HG02798 (cell line): ENCODE data around the gene TUBA4B.

Experiments used
- ATAC-seq: cut with Tn5 transposase; IDR thresholded peaks from one replicate; pipeline ENCODE4 v1.9.1; 2021; ENCODE audit warnings: mild to moderate bottlenecking; ENCODE audit not compliant: unreplicated experiment, poor library complexity

TUBA4B gene

GRCh38 chr2:219252900-219253752 lies at the start of gene TUBA4B:
Gene TUBA4B (plus strand): TSS chr2:219253243. CDS start chr2:219253408, 165 bp downstream.
- ATAC-seq, result peak; percentile 0

GRCh38 chr2:219204425-219205164 lies 48.4 kb upstream of the TUBA4B start:
- no peak for ATAC-seq

- no peak for ATAC-seq
Measured at GRCh38 chr2:219205165-219205538, 47.9 kb upstream of the TUBA4B start.

- ATAC-seq, result no peak
Measured at GRCh38 chr2:219205981-219206327, 47.1 kb upstream of the TUBA4B start.

GRCh38 chr2:219206328-219207133 lies 46.5 kb upstream of the TUBA4B start, which contains the start of gene ZFAND2B:
Gene ZFAND2B (plus strand): TSS chr2:219206782. CDS start chr2:219206988, 206 bp downstream.
- peak; percentile 98 for ATAC-seq

GRCh38 chr2:219207134-219207883 lies 45.7 kb upstream of the TUBA4B start:
- ATAC-seq, result no peak

- ATAC-seq, result no peak
Measured at GRCh38 chr2:219207884-219208740, 44.9 kb upstream of the TUBA4B start.

- ATAC-seq, result no peak
Measured at GRCh38 chr2:219209236-219210195, 43.5 kb upstream of the TUBA4B start.

GRCh38 chr2:219210196-219210885 lies 42.7 kb upstream of the TUBA4B start:
- ATAC-seq, result no peak

- ATAC-seq, result no peak
Measured at GRCh38 chr2:219210886-219211362, 42.1 kb upstream of the TUBA4B start.

- no peak for ATAC-seq
Measured at GRCh38 chr2:219213026-219213415, 40.0 kb upstream of the TUBA4B start.

GRCh38 chr2:219213486-219214071 lies 39.5 kb upstream of the TUBA4B start:
- no peak for ATAC-seq

GRCh38 chr2:219214141-219214540 lies 38.9 kb upstream of the TUBA4B start:
- no peak for ATAC-seq

GRCh38 chr2:219214786-219215185 lies 38.3 kb upstream of the TUBA4B start:
- no peak for ATAC-seq

- ATAC-seq, result no peak
Measured at GRCh38 chr2:219215871-219216534, 37.0 kb upstream of the TUBA4B start.

- no peak for ATAC-seq
Measured at GRCh38 chr2:219216535-219216915, 36.5 kb upstream of the TUBA4B start.
